Measurements from ENCODE around the gene TRIP11. TPM values are rescaled to one million over a fixed set of nuclear protein-coding genes. Genes with fewer than 3 reads are reported as not detected.

The TRIP11 gene
- total RNA-seq, 1 experiment from 2014 or later = 43.4 TPM

DNA sequence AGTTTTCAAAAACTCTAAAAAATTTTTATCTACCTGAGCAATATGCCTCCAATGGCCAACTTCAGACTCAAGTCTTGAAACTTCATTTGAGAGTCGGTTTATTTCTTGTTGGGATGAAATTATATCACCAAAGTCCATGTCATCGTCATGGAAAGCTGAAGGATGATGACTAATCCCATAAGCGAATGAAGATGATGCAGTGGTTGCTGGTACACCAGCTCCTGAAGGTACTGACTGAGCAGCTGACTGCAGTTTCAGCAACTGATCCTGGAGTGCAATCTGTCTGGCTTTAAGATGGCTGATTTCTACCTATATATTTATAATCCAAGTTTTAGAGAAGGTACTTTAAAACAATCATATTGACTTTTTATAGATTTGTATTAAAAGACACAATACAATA, 18.3 kb downstream of the TRIP11 start:
- Mint-ChIP-seq H3K9me3 (ENCODE audit: unreplicated experiment) (no peaks in the 10 kb centered on the region), H3K4me3 (ENCODE audit: unreplicated experiment) (no peak overlapping the region), H3K27ac (ENCODE audit: unreplicated experiment) (no peak overlapping the region), H3K4me1 (ENCODE audit: low read depth, unreplicated experiment) (no peaks in the 10 kb centered on the region), H3K36me3 (ENCODE audit: insufficient read depth, unreplicated experiment) (peaks cover 8% of the 10 kb centered on the region), H3K27me3 (ENCODE audit: insufficient read depth, unreplicated experiment) (no peaks in the 10 kb centered on the region)
- Histone ChIP-seq H3K27me3 (replicated peaks; ENCODE audit: control insufficient read depth, insufficient read depth, low read length) (no peaks in the 10 kb centered on the region), H3K9me3 (no peaks in the 10 kb centered on the region), H3K36me3 (ENCODE audit: control insufficient read depth, insufficient read depth, low read length) (no peaks in the 10 kb centered on the region; the same call in none of the 2 replicates), H3K4me1 (peaks cover 5% of the 10 kb centered on the region; the same call in 1 of the 2 replicates), H3K4me3 (ENCODE audit: low read depth, low read length) (no peak overlapping the region)
- CTCF ChIA-PET = no interaction called here
- no peak for DNase-seq
- POLR2A ChIA-PET = no interaction called here
- TF ChIP-seq, protein P1, sequence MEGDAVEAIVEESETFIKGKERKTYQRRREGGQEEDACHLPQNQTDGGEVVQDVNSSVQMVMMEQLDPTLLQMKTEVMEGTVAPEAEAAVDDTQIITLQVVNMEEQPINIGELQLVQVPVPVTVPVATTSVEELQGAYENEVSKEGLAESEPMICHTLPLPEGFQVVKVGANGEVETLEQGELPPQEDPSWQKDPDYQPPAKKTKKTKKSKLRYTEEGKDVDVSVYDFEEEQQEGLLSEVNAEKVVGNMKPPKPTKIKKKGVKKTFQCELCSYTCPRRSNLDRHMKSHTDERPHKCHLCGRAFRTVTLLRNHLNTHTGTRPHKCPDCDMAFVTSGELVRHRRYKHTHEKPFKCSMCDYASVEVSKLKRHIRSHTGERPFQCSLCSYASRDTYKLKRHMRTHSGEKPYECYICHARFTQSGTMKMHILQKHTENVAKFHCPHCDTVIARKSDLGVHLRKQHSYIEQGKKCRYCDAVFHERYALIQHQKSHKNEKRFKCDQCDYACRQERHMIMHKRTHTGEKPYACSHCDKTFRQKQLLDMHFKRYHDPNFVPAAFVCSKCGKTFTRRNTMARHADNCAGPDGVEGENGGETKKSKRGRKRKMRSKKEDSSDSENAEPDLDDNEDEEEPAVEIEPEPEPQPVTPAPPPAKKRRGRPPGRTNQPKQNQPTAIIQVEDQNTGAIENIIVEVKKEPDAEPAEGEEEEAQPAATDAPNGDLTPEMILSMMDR (IDR thresholded peaks at IDR 0.05; ENCODE audit: insufficient read depth in 1 of 2, low read depth in 1 of 2, low read length in 1 of 2, severe bottlenecking in 1 of 2, unreplicated experiment in 1 of 2) = no peak
- intact Hi-C loops (cut with micrococcal nuclease; ENCODE audit: unreplicated experiment) = no loop called here
- no TSS peak for BruUV-seq (replicated peaks)

DNA sequence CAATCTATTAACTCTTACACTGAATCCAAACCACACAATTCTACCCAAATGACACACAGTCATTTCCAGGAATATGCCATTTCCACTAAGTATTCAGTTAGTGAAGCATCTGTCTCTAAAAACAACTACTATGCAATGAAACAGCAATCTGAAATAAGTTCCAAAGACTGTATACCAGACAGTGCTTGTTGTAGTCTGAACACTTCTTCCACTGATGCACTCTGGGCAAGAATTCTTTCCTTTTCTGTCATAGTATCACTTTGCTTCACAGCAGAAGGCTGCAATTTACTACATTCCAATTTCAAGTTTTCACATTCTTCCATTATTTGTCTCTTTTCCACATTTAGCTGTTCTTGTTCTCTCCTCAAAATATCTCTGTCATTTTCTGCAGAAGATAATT, 25.8 kb downstream of the TRIP11 start:
- no TSS peak for BruUV-seq (replicated peaks)
- no peaks in the 10 kb centered on the region; the same call in 1 of the 2 replicates for H3K36me3 ChIP-seq (ENCODE audit: control insufficient read depth, insufficient read depth, low read length)
- Mint-ChIP-seq H3K36me3 (ENCODE audit: insufficient read depth, unreplicated experiment) (peaks cover 27% of the 10 kb centered on the region), H3K9me3 (ENCODE audit: unreplicated experiment) (no peaks in the 10 kb centered on the region), H3K27me3 (ENCODE audit: insufficient read depth, unreplicated experiment) (no peaks in the 10 kb centered on the region), H3K4me3 (ENCODE audit: unreplicated experiment) (no peak overlapping the region), H3K4me1 (ENCODE audit: low read depth, unreplicated experiment) (no peaks in the 10 kb centered on the region), H3K27ac (ENCODE audit: unreplicated experiment) (no peak overlapping the region)
- POLR2A ChIA-PET = no interaction called here
- no peaks in the 10 kb centered on the region for H3K27me3 ChIP-seq (replicated peaks; ENCODE audit: control insufficient read depth, insufficient read depth, low read length)
- TF ChIP-seq, protein P1 (IDR thresholded peaks at IDR 0.05; ENCODE audit: insufficient read depth in 1 of 2, low read depth in 1 of 2, low read length in 1 of 2, severe bottlenecking in 1 of 2, unreplicated experiment in 1 of 2) = no peak
- intact Hi-C loops (cut with micrococcal nuclease; ENCODE audit: unreplicated experiment) = no loop called here
- H3K9me3 ChIP-seq = no peaks in the 10 kb centered on the region
- CTCF ChIA-PET = no interaction called here
- no peaks in the 10 kb centered on the region for H3K4me1 ChIP-seq
- DNase-seq = no peak
- H3K4me3 ChIP-seq (ENCODE audit: low read depth, low read length) = no peak overlapping the region

DNA sequence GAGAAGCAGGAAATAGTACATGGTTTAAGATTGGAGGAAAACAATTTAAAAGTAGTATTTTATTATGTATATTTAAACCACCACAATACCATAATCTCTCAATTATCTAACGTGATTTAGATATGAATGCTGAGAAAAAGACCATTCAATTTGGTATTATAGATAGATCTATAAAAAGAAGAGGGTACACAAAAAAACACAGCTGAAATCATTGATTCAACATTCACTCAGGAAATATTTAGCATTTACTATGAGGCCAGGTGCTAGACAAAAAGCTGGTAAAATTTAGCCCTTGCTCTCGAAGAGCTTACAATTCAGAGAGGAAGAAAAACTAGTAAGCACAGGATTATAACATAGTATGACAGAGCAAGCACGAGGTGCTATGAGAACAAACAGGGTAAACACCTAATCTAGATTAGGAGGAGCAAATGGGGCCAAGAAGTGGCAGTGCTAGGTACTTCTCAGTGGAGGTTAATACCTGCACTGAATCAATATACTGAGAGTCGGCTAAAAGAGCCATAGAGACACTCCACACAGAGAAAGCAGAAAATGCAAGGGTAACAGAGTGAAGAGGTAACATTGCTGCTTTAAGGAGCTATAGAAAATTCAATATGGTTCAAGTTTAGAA, 27.6 kb downstream of the TRIP11 start:
- H3K9me3 Mint-ChIP-seq (ENCODE audit: unreplicated experiment) = no peaks in the 10 kb centered on the region
- H3K9me3 ChIP-seq = no peaks in the 10 kb centered on the region
- no peaks in the 10 kb centered on the region for H3K4me1 ChIP-seq
- no peaks in the 10 kb centered on the region for H3K4me1 Mint-ChIP-seq (ENCODE audit: low read depth, unreplicated experiment)
- no TSS peak for BruUV-seq (replicated peaks)
- H3K36me3 ChIP-seq (ENCODE audit: control insufficient read depth, insufficient read depth, low read length) = no peaks in the 10 kb centered on the region; the same call in 1 of the 2 replicates
- H3K4me3 Mint-ChIP-seq (ENCODE audit: unreplicated experiment) = no peak overlapping the region
- H3K27me3 Mint-ChIP-seq (ENCODE audit: insufficient read depth, unreplicated experiment) = no peaks in the 10 kb centered on the region
- TF ChIP-seq, protein P1 (IDR thresholded peaks at IDR 0.05; ENCODE audit: insufficient read depth in 1 of 2, low read depth in 1 of 2, low read length in 1 of 2, severe bottlenecking in 1 of 2, unreplicated experiment in 1 of 2) = no peak
- ChIA-PET CTCF (no interaction called here), POLR2A (no interaction called here)
- DNase-seq = no peak
- no peak overlapping the region for H3K4me3 ChIP-seq (ENCODE audit: low read depth, low read length)
- H3K27ac Mint-ChIP-seq (ENCODE audit: unreplicated experiment) = no peak overlapping the region
- no peaks in the 10 kb centered on the region for H3K27me3 ChIP-seq (replicated peaks; ENCODE audit: control insufficient read depth, insufficient read depth, low read length)
- peaks cover 27% of the 10 kb centered on the region for H3K36me3 Mint-ChIP-seq (ENCODE audit: insufficient read depth, unreplicated experiment)
- intact Hi-C loops (cut with micrococcal nuclease; ENCODE audit: unreplicated experiment) = no loop called here
